Measurements from ENCODE around the gene QPRT.
"Not testable (repeated sequence)": the region's sequence is repeated elsewhere in the genome, so short reads cannot be mapped to it uniquely, and the experiment has no call there.

The QPRT gene

DNA sequence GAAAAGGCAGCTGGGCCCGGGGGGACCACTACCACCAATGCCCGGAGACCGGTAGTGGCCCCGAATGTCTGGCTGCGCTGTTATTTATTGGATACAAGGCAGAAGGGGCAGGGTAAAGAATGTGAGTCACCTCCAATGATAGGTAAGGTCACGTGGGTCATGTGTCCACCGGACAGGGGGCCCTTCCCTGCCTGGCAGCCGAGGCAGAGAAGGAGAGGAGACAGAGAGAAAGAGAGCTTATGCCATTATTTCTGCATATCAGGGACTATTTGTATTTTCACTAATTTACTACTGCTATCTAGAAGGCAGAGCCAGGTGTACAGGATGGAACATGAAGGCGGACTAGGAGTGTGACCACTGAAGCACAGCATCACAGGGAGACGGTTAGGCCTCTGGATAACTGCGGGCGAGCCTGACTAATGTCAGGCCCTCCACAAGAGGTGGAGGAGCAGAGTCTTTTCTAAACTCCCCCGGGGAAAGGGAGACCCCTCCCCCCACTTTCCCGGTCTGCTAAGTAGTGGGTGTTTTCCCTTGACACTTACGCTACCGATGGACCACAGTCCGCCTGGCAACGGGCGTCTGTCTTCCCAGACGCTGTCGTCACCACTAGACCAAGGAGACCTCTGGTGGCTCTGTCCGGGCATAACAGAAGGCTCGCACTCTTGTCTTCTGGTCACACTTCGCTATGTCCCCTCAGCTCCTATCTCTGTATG, 42.3 kb downstream of the QPRT start:
- DNase-seq = peak; percentile 79

DNA sequence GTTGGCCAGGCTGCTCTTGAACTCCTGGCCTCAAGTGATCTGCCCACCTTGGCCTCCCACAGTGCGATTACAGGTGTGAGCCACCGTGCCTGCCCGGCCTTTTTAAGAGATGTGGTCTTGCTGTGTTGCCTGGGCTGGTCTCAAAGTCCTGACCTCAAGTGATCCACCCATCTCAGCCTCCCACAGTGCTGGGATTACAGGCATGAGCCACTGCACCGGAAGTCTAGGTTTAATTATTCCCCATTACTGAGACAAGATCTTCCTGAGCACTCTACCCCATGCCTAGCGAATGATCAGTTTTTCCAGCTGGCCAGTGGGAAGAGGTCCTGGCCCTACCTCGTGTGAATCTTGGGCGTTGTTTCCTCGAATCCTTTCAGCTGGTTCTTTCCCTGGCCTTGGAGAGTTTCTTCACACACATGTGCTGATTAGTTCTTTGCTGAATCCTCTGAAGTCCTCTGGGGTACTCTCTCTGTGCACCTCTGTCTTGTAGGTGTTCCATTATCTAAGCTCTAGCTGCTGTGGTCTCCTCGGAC, 47.9 kb downstream of the QPRT start:
- DNase-seq = no peak

DNA sequence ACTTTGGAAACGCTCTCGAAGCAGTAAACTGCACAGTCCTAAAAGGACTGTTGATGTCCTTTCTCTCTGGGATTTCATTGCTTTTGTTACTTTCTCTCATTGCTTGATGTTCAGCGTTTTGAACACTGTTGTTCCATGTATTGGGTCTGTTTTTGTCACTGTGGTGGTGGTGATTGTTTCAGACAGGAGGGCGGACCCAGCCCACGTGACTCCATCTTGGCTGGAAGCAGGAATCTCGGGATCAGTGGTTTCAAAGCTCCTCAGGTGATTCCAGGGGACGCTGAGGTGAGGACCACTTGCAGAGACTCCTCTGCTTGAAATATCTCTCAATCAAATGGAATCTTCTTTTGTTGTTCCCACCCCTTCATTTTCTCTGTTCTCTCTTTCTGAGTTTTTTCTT, 48.5 kb downstream of the QPRT start:
- no peak for DNase-seq

DNA sequence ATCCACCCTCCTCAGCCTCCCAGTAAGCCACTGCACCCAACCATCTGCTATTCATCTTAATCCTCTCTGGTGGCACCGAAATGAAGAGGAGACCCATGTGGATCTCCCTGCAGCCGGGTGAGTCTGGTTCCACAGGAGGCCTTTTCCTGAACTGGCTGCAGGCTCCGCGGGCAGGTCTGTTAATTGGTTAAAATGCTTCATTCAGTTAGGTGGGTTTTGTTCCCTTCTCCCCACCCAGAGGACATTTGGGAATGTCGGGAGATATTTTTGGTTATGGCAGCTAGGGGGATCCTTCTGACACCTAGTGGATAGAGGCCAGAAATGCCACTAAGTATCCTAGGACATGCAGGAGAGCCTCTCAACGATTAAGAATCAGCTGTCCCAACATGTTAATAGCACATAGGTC, 50.1 kb downstream of the QPRT start:
- peak; percentile 45 to 59 for DNase-seq

DNA sequence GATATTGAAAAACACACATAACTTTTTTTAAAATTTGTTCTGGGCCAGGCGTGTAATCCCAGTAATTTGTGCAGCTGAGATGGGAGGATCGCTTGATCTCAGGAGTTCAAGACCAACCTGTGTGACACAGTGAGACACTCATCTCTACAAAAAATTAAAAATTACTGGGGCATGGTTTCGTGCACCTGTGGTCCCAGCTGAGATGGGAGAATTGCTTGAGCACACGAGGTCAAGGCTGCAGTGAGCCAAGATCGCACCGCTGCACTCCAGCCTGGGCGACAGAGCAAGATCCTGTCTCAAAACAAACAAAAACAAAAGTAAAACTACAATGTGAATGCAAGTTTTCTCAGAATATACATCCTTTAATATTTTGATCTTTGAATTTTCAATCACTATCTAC, 51.7 kb downstream of the QPRT start:
- no peak for DNase-seq

DNA sequence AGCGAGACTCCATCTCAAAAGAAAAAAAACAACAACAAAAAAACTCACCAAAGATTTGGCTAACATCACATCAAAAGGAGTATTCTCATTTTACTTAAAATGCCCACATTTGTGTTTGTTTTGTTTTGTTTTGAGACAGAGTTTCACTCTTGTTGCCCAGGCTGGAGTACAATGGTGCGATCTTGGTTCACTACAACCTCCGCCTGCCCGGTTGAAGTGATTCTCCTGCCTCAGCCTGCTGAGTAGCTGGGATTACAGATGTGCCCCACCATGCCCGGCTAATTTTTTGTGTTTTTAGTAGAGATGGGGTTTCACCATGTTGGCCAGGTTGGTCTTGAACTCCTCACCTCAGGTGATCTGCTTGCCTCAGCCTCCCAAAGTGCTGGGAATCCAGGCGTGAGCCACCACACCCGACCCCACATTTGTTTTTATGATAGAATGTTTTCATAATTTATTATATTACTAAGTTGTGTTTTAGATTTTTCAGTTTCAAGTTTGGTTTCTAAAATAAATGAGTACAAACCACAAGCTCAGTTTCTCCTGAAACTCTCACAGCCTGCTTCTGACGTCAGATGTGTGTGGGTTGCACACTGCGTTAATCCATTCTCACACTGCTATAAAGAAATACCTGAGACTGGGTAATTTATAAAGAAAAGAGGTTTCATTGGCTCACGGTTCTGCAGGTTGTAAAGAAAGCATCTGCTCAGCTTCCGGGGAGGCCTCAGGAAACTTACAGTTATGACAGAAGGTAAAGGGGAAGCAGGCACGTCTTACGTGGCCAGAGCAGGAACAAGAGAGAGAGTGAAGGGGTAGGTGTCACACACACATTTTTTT, 53.0 kb downstream of the QPRT start:
- not testable (repeated sequence) for DNase-seq

DNA sequence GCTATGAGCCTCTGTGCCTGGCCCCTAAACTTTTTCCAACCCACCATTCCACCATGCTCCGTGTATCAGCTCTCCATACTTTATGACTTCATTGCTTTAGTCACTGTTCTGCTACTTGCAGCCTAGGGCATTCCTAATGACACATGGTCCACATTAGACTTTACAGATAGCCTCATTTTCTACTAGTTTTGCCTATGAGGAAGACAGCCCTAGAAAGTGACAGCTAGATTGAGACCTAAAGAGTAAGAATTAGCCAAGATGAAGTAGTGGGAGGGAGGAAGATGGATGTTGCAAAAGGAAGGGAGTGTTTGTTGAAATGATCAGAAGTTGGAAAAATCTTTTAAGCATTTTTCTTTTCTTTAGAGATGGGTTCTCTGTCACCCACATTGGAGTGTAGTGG, 55.8 kb downstream of the QPRT start:
- peak in 1 of 2 experiments; percentile 14 for DNase-seq

DNA sequence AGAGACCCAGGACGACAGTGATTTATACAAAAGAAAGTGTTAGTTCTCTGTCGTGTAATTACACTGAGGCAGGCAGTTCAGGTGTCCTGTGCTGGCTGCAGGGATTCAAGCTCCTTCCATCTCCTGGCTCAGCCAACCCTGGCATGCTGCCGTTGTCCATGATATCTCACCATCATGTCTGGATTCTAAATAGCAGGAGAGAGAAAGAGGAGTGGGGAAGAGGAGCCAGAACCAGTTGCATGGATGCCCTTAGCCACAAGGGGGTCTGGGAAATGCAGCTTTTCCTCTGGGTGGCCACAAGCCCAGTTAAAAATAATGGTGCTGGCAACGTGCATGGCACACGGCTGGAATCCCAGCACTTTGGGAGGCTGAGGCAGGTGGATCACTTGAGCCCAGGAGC, 57.1 kb downstream of the QPRT start:
- DNase-seq = no peak

DNA sequence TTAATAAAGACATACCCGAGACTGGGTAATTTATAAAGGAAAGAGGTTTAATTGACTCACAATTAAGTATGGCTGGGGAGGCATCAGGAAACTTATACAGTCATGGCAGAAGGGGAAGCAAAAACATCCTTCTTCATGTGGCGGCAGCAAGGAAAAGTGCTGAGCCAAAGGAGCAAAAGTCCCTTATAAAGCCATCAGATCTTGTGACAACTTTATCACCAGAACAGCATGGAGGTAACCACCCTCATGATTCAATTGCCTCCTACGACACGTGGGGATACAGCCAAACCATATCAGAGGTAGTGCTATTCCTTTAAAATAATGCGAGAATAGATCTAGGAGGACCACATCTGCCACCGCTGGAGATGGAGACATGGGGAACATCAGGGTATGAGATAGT, 57.8 kb downstream of the QPRT start:
- no peak for DNase-seq

DNA sequence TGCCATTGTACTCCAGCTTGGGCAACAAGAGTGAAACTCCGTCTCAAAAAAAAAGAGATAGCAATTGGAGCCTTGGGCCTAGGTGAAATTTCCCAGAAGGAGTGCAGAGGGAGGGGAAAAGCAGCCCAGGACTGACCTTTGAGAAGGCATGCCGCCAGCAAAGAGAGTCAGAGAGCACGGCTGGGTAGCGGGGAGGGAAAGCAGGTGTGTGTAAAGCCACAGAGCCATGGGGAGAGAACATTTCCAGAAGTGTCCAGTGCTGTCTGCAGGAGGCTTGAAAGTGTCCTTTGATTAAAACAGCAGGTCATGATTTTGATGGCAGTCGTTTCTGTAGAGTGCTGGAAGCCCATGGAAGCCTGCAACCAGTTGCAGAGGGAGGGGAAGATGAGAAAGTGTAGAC, 58.7 kb downstream of the QPRT start:
- DNase-seq = no peak

DNA sequence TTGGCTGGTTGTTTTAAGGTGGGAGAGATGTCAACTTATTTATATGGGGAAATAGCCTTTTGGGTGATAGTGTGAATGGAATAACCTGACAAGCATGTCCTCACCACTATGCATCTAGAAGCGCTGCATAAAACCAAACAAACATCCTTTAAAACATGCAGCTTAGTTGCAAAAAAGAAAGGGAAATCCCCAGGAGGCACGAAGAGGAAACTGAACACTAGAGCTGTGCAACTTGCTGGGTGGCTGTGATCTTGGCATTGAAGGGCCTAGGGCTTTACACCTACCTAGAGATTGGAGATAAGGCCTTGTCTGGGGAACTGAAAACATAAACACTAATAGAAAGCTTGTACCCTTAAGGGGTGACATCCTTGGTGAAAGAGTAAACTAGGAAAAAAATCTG, 59.5 kb downstream of the QPRT start:
- DNase-seq = peak; percentile 40 to 46

DNA sequence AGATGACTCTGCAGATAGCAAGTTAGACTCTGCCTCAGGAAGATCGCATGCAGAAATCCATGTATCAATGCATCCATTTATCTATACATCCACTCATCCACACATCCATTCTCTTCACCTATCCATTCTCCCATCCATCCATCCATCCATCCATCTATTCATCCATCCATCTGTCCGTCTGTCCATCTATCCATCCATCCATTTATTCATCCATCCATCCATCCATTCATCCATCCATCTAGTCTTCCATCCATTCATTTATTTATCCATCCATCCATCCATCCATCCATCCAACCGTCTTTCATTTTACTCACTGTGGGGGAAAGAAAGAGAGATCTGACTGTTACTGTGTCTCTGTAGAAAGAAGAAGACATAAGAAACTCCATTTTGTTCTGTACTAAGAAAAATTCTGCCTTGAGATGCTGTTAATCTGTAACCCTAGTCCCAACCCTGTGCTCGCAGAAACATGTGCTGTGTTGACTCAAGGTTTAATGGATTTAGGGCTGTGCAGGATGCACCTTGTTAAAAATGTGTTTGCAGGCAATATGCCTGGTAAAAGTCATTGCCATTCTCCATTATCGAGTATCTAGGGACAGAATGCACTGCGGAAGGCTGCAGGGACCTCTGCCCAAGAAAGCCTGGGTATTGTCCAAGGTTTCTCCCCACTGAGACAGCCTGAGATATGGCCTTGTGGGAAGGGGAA, 61.1 kb downstream of the QPRT start:
- DNase-seq = not testable (repeated sequence)

DNA sequence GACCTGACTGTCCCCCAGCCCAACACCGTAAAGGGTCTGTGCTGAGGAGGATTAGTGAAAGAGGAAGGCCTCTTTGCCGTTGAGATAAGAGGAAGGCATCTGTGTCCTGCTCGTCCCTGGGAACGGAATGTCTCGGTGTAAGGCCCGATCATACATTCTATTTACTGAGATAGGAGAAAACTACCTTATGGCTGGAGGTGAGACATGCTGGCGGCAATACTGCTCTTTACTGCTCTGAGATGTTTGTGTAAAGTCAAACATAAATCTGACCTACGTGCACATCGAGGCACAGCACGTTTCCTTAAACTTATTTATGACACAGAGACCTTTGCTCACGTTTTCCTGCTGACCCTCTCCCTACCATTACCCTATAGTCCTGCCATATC, 61.6 kb downstream of the QPRT start:
- DNase-seq = not testable (repeated sequence)

DNA sequence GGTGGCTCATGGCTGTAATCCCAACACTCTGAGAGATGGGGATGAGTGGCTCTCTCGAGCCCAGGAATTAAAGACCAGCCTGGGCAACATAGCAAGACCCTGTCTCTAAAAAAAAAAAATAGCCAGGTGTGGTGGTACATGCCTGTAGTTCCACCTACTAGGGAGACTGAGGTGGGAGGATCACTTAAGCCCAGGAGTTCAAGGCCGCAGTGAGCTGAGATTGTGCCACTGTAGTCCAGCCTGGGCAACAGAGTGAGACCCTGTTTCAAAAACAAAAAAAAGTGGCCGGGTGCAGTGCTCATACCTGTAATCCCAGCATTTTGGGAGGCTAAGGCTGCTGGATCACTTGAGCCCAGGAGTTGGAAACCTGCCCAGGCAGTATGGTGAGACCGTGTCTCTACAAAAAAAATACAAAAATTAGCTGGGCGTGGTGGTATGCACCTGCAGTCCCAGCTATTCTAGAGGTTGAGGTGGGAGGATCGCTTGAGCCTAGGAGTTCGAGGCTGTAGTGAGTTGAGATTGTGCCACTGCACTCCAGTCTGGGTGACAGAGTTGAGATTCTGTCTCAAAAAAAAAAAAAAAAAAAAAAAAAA, 63.8 kb downstream of the QPRT start:
- no peak for DNase-seq

DNA sequence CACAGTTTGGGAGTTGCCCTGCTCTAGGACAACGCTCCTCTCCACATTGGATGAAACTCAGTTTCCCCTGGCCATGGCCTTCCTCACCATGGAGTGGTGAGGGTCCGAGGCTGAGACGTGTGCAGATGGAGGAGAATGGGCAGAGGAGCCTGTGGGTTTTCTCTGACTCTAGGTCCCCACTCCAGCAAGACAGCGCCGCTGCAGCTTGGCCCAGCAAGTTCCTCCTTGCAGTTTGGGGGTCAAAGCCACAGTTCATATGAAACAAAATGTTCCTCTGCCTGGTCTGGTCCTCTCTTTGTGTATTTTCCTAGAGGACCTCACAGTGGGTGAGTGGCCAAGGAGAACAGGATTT, 64.5 kb downstream of the QPRT start:
- no peak for DNase-seq

DNA sequence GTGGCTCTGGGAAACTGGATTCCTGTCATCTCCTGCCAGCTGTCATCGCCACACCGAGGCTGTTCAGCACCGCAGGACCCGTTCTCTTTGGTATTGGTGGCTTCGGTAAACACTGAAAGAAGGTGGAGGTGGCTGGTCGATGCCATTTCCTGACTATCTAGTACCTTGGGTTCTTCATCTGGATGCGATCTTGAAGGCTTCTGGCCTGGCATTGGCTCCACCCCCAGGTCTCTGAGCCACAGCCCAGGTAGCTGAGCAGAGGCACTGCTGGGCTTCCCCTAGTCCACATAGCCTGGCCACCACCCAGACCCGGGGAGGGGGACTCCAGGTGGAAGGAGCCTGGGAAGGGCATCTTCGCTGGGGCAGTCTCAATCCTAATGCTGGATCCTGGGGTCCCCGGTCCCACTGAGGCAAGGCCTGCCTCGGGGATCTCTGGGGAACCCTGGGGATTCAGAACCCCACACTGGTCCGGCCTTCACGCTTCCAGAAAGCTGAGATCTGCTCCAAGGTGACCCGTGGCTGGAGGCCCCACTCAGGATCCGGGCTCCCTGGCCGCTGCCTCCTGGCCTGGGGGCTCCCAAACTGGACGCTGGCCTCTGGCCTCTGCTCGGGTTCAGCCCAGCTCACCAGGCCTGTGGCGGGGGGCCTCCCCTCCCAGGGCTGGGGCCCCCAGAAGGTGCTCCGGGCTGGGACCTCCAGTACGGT, 65.0 kb downstream of the QPRT start:
- no peak for DNase-seq

DNA sequence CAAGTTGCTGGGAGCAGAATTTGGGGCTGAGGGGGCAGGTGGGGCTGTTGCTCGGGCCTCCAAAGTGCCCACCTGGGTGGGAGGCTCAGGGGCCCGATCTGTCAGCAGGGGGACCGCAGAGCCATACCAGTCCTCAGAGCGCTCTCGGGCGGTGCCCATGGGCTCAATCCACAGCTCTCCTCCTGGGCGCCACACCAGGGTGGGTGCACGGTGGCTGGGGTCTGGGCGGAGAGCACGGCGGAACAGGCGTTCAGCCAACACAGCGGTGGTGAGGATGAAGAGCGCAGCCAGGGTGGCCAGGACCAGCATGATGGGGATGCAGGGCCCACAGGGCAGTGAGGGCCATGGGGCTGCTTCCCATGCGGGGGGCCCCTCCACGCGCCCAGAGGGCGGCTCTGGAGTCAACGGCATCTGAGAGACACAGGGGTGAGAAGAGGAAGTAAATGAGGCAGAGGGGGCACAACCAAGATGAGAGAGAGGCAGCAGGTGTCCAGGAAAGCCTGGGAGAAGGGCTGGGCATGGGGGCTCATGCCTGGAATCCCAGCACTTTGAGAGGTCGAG, 65.6 kb downstream of the QPRT start:
- no peak for DNase-seq

DNA sequence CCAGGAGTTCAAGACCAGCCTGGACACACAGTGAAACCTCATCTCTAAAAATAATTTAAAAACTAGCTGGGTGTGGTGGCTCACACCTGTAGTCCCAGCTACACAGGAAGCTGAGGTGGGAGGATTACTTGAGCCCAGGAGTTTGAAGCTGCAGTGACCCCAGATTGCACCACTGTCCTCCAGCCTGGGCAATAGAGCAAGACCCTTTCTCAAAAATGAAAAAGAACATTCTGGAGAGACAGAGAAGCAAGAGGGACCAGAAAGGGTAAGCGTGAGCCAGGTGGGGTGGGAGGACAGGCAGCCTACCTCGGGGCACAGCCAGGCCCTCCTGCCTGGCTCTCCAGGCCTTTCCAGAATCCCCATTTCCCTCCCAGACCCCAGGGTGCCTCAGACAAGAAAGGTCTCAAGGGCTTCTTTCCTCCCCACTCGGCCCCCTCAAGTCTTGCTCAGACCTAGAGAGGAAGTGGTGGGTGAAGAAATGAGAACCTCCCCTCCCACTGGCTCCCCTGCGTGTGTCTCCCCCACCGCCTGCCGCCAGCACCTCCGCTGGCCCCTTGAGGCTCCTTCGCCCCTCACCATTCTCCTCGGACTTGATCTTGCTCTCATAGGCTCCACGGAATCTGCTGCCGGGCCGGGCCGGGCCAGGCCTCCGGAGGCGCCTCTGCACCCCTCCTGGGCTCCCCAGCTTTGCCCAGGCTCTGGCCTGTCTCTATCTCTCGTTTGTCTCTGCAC, 66.3 kb downstream of the QPRT start:
- DNase-seq = peak; percentile 46 to 67

DNA sequence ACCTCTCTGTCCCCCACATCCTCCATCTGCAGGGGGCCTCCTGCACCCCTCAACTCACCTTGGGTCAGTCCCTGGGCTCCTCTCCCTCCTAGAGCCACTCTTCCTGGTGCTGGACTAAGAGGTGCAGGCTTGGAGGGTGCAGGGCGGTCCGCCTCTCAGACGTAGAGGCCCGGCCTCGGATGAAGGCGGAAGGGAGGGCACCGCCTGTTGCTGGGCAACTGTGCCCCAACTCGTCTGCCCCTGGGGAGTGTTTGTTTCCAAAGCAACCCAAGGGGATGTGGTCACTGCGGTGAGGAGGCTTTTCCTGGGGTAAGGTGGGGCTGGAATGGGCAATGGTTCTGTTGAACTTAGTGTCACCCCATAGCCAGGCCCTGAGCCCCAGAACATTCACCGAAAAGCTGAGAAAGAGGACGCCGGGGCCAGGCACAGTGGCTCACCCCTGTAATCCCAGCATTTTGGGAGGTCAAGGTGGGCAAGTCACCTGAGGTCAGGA, 66.9 kb downstream of the QPRT start, which contains the start of gene C16orf54:
Gene C16orf54 (minus strand): TSS at position 138 of the 493 bp plus-strand sequence. CDS start 1,039 bp downstream, outside the sequence.
- DNase-seq = peak; percentile 94 to 96

DNA sequence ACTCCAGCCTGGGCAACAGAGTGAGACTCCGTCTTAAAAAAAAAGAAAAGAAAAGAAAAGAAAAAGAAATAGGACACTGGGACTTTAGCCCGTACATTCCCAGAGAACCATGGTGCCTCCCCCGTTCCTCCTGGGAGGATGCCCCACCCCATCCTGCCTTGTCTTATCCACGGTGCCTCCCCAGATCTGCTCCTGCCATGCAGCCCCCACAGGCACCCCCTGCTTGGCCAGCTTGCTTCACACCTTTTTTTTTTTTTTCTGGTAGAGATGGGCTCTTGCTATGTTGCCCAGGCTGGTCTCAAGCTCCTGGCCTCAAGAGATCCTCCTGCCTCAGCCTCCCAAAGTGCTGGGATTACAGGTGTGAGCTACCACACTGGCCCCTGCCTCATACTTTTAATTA, 67.5 kb downstream of the QPRT start:
- DNase-seq = not testable (repeated sequence)
